ENCODE data around the gene KCNMA1.

The KCNMA1 gene

DNA sequence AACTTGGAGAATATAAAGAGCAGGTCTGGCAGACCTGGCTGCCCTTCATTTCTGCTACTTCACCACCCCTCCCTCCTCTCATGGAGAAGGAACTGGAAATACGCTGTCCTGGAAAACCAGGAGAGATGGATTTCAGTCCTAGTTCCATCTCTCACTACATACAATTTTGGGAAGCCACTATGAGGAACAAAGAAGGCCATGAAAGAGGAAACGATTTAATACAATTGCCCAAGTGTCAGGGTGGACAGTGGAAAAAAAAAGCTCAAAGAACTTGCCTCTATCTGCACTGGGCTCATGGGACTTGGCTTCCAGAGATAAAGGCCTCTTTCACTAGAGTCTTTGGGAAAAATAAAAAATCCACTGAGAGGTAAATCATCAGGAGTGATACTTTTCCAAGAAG lies 561.7 kb downstream of the KCNMA1 start:
- no peak for DNase-seq (ENCODE audit: low read depth)

- DNase-seq (ENCODE audit: low read depth), result no peak
These were observed 563.4 kb downstream of the KCNMA1 start for GRCh38 chr10:77074104-77074624.

GRCh38 chr10:77073663-77073960 lies 564.0 kb downstream of the KCNMA1 start:
- DNase-seq (ENCODE audit: low read depth), result no peak

GRCh38 chr10:77072836-77073662 lies 564.6 kb downstream of the KCNMA1 start:
- DNase-seq (ENCODE audit: low read depth), result no peak

- no peak for DNase-seq (ENCODE audit: low read depth)
These were observed 565.2 kb downstream of the KCNMA1 start for GRCh38 chr10:77072361-77072835.

DNA sequence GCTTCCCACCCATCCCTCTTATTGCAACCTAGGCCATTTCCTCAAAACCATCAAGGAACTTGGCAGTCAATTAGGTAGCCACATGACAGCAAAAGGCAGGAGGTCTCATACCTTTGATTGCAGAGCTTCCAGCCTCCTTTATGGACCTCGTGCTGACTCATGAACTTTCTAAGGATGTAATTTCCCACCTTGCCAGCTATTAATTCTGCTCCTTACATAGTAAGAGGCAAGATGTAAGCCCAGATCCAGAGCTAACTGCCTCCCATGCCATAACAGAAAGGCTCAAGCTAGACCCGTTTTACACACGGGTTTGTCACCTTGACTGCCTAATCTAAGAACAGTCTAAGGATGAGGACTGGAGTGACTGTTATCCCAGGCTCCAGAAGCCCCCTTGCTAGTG lies 565.7 kb downstream of the KCNMA1 start:
- no peak for DNase-seq (ENCODE audit: low read depth)

GRCh38 chr10:77071001-77071511 lies 566.6 kb downstream of the KCNMA1 start:
- no peak for DNase-seq (ENCODE audit: low read depth)

DNA sequence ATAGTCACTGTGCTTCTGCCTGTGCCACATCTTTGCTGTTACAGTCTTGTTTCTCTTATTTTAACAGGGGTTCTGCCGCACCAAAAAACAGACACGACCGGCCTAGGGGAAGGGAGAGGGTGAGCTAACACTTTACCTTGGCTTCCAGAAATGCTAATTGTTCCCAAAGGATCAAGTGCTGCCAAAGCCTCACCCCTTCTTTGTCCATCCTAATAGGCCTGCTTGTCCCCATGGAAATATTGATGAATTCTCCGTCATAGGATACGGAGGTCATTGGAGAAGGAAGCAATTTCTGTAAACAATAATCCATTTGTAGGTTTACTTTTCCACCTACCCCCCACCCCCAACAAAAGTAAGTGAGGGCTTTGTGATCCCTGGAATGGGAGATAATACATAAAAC lies 567.3 kb downstream of the KCNMA1 start:
- DNase-seq (ENCODE audit: low read depth), result no peak

GRCh38 chr10:77068969-77069368 lies 568.6 kb downstream of the KCNMA1 start:
- no peak for DNase-seq (ENCODE audit: low read depth)

- no peak for DNase-seq (ENCODE audit: low read depth)
These were observed 569.3 kb downstream of the KCNMA1 start for GRCh38 chr10:77068272-77068671.

DNA sequence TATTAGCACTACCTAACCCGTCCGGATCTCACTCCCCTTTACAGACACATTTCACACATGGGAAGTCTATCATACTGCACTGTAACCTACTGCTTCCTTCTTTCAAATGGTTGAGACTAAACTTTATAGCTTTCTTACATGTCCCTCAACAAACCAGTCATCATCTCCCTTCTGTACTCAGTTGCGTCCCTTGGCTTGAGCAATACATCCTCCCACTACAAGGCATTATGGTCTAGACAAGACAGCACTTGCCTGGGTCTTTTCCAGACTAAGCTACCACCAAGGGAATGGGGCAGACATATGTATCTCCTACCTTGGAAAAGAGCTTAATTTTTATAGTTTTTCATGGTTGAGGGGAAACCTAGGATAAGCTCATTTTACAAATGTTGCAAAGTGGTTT lies 575.2 kb downstream of the KCNMA1 start:
- DNase-seq (ENCODE audit: low read depth), result no peak

- no peak for DNase-seq (ENCODE audit: low read depth)
These were observed 576.7 kb downstream of the KCNMA1 start for GRCh38 chr10:77060913-77061312.

DNA sequence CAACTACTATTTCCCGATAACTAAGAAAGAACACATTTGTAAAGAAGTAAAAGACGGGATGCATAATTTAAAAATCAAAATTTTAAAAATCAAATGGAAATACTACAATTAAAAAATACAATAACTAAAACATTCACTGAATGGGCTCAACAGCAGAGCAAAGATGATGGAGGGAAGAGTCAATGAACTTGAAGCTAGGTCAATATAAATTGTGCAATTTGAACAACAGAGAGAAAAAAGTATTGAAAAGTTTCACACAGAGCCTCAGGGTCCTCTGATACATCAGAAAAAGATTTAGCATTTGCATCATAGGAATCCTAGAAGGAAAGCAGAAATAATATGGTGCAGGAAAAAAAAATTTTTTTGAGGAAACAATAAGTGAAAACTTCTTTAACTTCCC lies 581.0 kb downstream of the KCNMA1 start:
- DNase-seq (ENCODE audit: low read depth), result no peak

- no peak for DNase-seq (ENCODE audit: low read depth)
These were observed 585.0 kb downstream of the KCNMA1 start for GRCh38 chr10:77052593-77052992.

- DNase-seq (ENCODE audit: low read depth), result no peak
These were observed 585.8 kb downstream of the KCNMA1 start for GRCh38 chr10:77051837-77052236.

- DNase-seq (ENCODE audit: low read depth), result no peak
These were observed 587.7 kb downstream of the KCNMA1 start for GRCh38 chr10:77049896-77050295.

- DNase-seq (ENCODE audit: low read depth), result no peak
These were observed 588.5 kb downstream of the KCNMA1 start for GRCh38 chr10:77049146-77049545.

DNA sequence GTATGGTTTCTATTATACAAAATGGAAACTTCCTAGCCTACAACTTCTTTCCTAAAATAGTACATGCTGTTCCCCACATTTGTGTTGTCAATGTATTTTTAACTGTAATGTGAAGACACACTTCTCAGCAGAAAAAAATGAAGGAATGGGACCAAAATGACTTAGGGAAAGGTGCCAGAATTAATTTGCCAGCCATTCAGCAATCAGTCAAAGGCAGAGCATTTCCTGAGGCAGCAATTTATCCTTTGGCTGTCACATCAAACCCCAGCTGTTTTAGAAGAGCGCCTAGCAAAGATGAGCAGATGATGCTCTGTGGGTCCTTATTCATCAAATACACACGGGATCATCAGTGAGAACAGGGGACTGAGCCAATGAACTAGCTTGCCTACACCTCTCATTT lies 592.5 kb downstream of the KCNMA1 start:
- no peak for DNase-seq (ENCODE audit: low read depth)

- no peak for DNase-seq (ENCODE audit: low read depth)
These were observed 594.2 kb downstream of the KCNMA1 start for GRCh38 chr10:77043420-77043763.

DNA sequence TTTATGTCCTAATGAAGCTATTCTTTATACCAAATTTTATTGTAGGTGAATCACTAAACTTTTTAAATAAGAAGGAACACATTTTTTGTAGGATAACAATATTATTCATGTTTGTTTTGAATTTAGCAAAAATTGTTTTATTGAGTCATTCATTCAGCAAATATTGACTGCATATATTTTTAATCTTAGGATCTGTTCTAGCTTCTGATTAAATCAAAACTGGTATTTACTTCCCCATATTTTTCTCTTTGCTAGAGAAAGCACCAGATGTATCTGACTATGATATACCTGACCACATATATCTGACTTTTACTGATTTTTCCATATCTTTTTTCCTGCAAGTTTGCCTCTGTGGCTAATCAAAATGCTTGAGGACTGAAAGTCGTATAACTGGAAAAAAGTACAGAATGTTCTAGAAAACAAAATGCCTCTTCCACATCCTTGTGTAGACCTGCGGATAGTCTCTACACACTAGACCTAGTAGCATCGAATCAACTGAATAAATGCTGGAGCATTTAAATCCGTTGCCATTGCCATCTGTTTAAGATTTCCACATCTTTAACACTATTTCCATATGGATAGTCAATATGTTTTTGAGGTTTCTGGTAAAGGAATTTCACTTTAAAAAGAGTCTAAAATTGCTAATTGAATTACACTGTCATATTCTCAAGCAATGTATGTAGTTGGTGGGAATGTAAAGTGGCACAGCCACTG lies 594.7 kb downstream of the KCNMA1 start:
- no peak for DNase-seq (ENCODE audit: low read depth)

DNA sequence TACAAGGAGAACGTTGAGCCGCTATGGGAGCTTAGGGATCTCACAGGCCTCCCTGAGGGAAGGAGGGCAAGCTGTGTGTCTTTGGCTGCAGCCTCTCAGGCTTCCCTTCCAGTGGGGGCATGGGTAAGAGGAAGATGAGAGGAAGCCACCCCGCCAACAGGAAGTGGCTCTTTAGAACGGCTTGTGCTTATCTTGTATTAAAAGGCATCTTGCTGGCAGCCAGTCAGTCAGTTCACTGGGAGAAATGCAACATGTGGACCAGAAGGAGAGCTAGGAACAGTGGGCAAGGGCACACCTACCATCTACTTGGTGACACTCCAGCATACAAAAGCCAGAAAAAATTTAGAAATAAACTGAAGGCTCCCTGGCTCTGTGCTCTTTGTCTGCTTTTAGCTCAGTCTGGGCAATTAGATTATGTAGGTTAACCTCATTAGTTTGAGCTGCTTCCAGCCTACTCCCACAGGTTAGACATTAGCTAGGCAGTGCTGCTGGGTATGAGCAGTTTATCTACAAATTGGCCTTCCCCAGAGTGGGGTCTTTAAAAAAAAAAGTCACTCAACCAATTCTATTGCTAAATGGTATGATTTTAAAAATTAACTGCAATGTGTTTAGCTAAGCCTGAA lies 595.9 kb downstream of the KCNMA1 start:
- DNase-seq (ENCODE audit: low read depth), result no peak

DNA sequence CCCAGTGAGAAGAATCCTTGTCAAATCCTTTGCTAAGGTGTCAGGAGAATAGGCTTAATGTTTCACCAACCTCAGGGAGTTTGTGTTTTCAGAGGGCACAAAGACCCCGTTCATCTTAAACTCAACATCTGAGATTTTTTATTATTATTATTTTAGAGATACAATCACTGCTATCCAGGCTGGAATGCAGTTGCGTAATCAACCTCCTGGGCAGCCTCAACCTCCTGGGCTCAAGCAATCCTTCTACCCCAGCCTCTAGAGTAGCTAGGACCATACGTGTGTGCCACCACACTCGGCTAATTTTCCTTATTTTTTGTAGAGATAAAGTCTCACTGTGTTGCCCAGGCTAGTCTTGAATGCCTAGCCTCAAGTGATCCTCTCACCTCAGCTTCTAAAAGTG lies 599.2 kb downstream of the KCNMA1 start:
- no peak for DNase-seq (ENCODE audit: low read depth)
